Cardiac muscle cell (in vitro differentiated cells and primary cell): ENCODE measurements around the gene SUSD2. TPM values are rescaled to one million over a fixed set of nuclear protein-coding genes. Genes with fewer than 3 reads are reported as not detected.

Experiments used
- DNase-seq, 2 donors: peaks; one replicate each; pipeline versions ENCODE4 v3.0.0 to v3.0.0-alpha.2; 2010 to 2017; ENCODE audit warnings: low read depth in 1 of 2, low spot score in 1 of 2
- H3K27ac ChIP-seq: fragments of 200-600 bp; sonication (generic); 2 replicates; pipeline ENCODE4 v1.5.1; 2016
- H3K27me3 ChIP-seq: fragments of 200-600 bp; sonication (generic); 2 replicates; pipeline ENCODE4 v1.6.0; 2016; ENCODE audit warnings: control low read depth
- H3K36me3 ChIP-seq: fragments of 200-600 bp; sonication (generic); 2 replicates; pipeline ENCODE4 v1.5.1; 2016; ENCODE audit warnings: control low read depth
- H3K4me1 ChIP-seq: fragments of 200-600 bp; sonication (generic); 2 replicates; pipeline ENCODE4 v1.8.1; 2017; ENCODE audit warnings: low read depth, mild to moderate bottlenecking, mixed run types
- H3K4me3 ChIP-seq: fragments of 200-600 bp; sonication (generic); 2 replicates; pipeline ENCODE4 v1.5.1; 2016; ENCODE audit warnings: mild to moderate bottlenecking
- H3K9me3 ChIP-seq: fragments of 200-600 bp; sonication (generic); 2 replicates; pipeline ENCODE4 v1.5.1; 2017; ENCODE audit warnings: low read depth, mild to moderate bottlenecking, control low read depth
- polyA plus RNA-seq: library from polyadenylated mRNA; unstranded; fragments of >200 nt; fragmentation: Nextera tagmentation; extraction: Ambion mirVana; gene quantifications from 2 replicates; pipeline ENCODE4 v1.2.1, GENCODE V29; 2016
- total RNA-seq: library from RNA; depleted of rRNA; stranded (reverse); fragments of >200 nt; gene quantifications from 2 replicates; pipeline ENCODE4 v1.2.3, GENCODE V29; 2016
- TF ChIP-seq, protein P1 (sequence below): IDR thresholded peaks from 2 replicates; pipeline ENCODE4 v1.5.1; 2012; ENCODE audit warnings: low read depth, mild to moderate bottlenecking, low read length

SUSD2 gene
- total and polyA plus RNA-seq, 2 experiments from 2014 or later, result 1.8 to 2.6 TPM

DNA sequence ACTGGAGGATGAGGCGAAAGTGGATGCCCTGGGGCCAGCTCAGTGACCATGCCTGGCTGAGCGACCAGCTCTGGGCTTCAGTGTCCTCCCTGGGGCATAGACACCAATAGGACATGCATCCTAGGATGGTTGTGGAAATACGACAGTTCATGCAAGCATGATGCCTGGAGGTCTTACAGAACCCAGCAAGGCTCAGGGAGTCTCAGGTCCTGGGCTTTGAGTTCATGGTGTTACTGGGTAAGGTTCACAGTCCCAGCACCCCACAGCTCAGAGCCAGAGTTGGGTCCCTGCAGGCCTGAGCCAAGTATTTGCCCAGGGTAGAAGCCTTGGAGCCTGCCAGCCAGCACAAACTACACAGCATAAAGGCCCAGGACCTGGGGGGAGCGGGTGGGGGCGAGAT lies 4.2 kb upstream of the SUSD2 start:
- no peaks in the 10 kb centered on the region for H3K9me3 ChIP-seq
- no peaks in the 10 kb centered on the region for H3K27me3 ChIP-seq
- no peak overlapping the region for H3K27ac ChIP-seq
- no peak overlapping the region for H3K4me3 ChIP-seq
- peaks cover 11% of the 10 kb centered on the region for H3K36me3 ChIP-seq
- no peak for DNase-seq
- H3K4me1 ChIP-seq, result no peaks in the 10 kb centered on the region
- TF ChIP-seq, protein P1, sequence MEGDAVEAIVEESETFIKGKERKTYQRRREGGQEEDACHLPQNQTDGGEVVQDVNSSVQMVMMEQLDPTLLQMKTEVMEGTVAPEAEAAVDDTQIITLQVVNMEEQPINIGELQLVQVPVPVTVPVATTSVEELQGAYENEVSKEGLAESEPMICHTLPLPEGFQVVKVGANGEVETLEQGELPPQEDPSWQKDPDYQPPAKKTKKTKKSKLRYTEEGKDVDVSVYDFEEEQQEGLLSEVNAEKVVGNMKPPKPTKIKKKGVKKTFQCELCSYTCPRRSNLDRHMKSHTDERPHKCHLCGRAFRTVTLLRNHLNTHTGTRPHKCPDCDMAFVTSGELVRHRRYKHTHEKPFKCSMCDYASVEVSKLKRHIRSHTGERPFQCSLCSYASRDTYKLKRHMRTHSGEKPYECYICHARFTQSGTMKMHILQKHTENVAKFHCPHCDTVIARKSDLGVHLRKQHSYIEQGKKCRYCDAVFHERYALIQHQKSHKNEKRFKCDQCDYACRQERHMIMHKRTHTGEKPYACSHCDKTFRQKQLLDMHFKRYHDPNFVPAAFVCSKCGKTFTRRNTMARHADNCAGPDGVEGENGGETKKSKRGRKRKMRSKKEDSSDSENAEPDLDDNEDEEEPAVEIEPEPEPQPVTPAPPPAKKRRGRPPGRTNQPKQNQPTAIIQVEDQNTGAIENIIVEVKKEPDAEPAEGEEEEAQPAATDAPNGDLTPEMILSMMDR, result no peak

DNA sequence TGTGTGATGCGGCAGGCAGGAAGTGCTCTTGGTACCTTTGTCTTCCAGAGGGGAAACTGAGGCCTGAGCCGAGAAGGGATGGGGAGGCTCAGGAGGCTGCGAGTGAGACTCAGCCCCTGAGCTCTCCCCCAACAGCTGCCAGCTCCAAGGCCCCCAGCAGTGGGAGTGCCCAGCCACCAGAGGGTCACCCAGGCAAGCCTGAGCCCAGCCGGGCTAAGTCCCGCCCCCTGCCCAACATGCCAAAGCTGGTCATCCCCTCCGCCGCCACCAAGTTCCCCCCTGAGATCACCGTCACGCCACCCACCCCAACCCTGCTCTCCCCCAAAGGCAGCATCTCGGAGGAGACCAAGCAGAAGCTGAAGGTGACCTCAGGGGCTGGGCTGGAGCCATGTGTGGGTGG lies 3.8 kb upstream of the SUSD2 start:
- Histone ChIP-seq H3K4me1 (no peaks in the 10 kb centered on the region), H3K4me3 (no peak overlapping the region), H3K27ac (no peak overlapping the region), H3K36me3 (peaks cover 9% of the 10 kb centered on the region), H3K9me3 (no peaks in the 10 kb centered on the region), H3K27me3 (no peaks in the 10 kb centered on the region)
- DNase-seq, result no peak
- TF ChIP-seq, protein P1, result no peak

DNA sequence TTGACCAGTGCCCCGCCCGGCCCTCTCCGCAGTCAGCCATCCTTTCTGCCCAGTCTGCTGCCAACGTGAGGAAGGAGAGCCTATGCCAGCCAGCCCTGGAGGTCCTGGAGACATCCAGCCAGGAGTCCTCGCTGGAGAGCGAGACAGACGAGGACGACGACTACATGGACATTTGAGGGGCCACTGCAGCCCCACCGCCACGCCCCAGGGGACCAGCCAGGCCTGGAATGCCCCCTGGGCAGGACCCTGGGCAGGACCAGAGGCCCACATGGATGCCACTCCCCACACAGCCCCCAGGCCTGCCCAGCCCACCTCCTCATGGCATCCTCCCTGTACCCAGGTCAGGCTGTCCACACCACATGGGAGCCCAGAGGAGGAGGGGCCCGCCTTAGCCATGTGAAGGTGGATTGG lies 3.3 kb upstream of the SUSD2 start:
- TF ChIP-seq, protein P1, result no peak
- H3K27me3 ChIP-seq, result no peaks in the 10 kb centered on the region
- no peak for DNase-seq

DNA sequence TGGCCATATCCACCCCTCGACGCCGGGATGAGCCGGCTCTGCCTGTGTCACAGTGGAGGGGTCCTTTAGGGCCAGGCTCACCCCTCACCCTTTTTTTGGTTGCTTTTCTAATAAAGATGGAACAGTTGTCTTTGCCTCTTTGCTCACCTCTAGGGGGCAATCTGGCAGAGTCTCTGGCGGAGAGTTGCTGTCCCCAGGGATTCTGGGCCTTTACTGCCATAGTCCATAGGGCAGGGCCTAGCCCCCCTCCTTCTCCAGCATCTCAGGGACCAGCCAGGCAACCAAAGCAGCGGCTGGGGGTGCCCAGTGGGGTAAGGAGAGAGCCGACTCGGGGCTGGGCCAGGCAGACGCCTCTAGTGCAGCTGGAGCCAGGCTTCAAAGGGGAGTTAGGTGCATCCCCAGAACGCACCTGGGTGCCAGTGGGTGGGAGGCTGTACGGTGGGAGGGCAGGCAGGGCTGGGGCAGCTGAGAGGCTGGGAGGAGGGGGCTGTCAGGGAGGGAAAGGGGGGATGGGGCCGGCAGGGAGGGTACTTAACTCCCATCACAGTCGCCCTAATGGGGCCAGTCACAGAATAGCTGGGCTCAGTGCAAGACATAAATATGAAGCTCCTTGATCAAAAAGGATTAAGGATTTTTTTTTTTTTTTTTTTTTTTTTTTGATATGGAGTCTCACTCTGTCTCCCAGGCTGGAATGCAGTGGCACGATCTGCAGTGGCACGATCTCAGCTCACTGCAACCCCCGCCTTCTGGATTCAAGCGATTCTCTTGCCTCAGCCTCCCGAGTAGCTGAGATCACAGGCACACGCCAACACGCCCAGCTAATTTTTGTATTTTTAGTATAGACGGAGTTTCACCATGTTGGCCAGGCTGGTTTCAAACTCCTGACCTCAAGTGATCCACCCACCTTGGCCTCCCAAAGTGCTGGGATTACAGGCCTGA lies 2.5 kb upstream of the SUSD2 start:
- H3K36me3 ChIP-seq, result peaks cover 6% of the 10 kb centered on the region
- no peak overlapping the region for H3K4me3 ChIP-seq
- no peak for DNase-seq
- no peak overlapping the region for H3K27ac ChIP-seq
- H3K9me3 ChIP-seq, result no peaks in the 10 kb centered on the region
- no peaks in the 10 kb centered on the region for H3K4me1 ChIP-seq
- H3K27me3 ChIP-seq, result no peaks in the 10 kb centered on the region
- TF ChIP-seq, protein P1, result peak; percentile 42

More for the DNA sequence above, 3.3 kb upstream of the SUSD2 start:
- Histone ChIP-seq H3K36me3 (peaks cover 9% of the 10 kb centered on the region), H3K4me1 (no peaks in the 10 kb centered on the region), H3K27ac (no peak overlapping the region), H3K4me3 (no peak overlapping the region), H3K9me3 (no peaks in the 10 kb centered on the region)

DNA sequence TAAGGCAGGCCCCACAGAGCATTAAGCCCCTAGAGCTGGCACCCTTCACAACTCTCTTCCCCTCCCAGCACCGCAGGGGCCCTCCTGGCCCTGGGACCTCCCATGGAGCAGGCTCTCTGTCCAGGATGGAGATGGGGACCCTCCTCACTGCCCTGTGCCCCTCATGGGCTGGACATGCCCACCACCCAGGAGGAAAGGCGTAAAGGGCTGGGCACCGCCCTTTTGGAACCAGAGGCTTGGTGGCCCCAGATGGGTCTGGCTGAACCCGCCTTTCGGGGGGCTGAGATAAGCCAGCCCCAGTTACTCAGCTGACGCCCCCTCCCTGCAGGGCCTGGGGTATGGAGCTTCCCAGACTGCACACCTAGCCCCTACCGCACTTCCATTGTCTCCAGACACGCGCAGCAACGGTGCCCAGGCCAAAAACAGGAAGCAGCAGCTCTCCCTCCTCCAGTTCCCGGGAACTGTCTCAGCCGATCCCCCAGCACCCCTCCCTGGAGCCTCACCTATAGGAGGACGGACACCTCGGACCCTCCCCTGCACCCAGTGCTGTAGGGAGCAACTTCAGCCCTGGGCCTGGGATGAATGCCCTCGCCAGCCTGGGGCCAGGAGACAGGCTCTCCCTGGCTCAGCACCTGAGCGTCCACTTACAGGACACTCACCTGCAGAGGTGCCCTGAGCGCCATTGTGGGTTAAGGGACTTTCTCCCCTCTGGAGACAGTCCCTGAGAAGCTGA lies 1.6 kb upstream of the SUSD2 start:
- TF ChIP-seq, protein P1, result no peak

More for the DNA sequence above, 1.6 kb upstream of the SUSD2 start:
- no peaks in the 10 kb centered on the region for H3K27me3 ChIP-seq
- peaks cover 6% of the 10 kb centered on the region for H3K36me3 ChIP-seq
- H3K9me3 ChIP-seq, result no peaks in the 10 kb centered on the region
- DNase-seq, result no peak
- H3K4me1 ChIP-seq, result no peaks in the 10 kb centered on the region
- H3K27ac ChIP-seq, result no peak overlapping the region
- H3K4me3 ChIP-seq, result no peak overlapping the region
